GM23338 (cell line): ENCODE data around the gene NDUFB5. TPM values are rescaled to one million over a fixed set of nuclear protein-coding genes. Genes with fewer than 3 reads are reported as not detected.

Experiments
- ATAC-seq: fragments of 200-7000 bp; cut with Tn5 transposase; 3 replicates; pipeline ENCODE4 v1.9.1; 2020
- DNase-seq: peaks from one replicate; pipeline ENCODE4 v3.0.0-alpha.2; 2015; ENCODE audit warnings: low spot score
- H2AFZ ChIP-seq: fragments of 200-600 bp; sonication (generic); 2 replicates; pipeline ENCODE4 v1.8.0; 2016; ENCODE audit warnings: antibody characterized with exemption, mild to moderate bottlenecking, moderate library complexity
- H3F3A ChIP-seq: fragments of 200-600 bp; sonication (generic); replicated peaks from 2 replicates; pipeline ENCODE4 v1.8.0; 2017; ENCODE audit warnings: antibody characterized with exemption, mixed run types, low read depth
- H3K27ac ChIP-seq: fragments of 200-600 bp; sonication (generic); 2 replicates; pipeline ENCODE4 v1.6.1; 2016; ENCODE audit warnings: low read depth
- H3K27me3 ChIP-seq: fragments of 200-600 bp; sonication (generic); 2 replicates; pipeline ENCODE4 v1.8.0; 2016; ENCODE audit warnings: mild to moderate bottlenecking, mixed run types, moderate library complexity; ENCODE audit not compliant: insufficient read depth
- H3K36me3 ChIP-seq: fragments of 200-600 bp; sonication (generic); 2 replicates; pipeline ENCODE4 v1.8.0; 2016; ENCODE audit warnings: mild to moderate bottlenecking; ENCODE audit not compliant: insufficient read depth
- H3K4me1 ChIP-seq: fragments of 200-600 bp; sonication (generic); 2 replicates; pipeline ENCODE4 v1.8.0; 2016; ENCODE audit warnings: mild to moderate bottlenecking, moderate library complexity; ENCODE audit not compliant: insufficient read depth
- H3K4me2 ChIP-seq: fragments of 200-600 bp; sonication (generic); 2 replicates; pipeline ENCODE4 v1.7.1; 2017; ENCODE audit warnings: mixed run types
- H3K4me3 ChIP-seq: fragments of 200-600 bp; sonication (generic); 2 replicates; pipeline ENCODE4 v1.6.1; 2016; ENCODE audit warnings: mixed run types
- H3K79me2 ChIP-seq: fragments of 200-600 bp; sonication (generic); replicated peaks from 2 replicates; pipeline ENCODE4 v1.8.0; 2017; ENCODE audit warnings: mild to moderate bottlenecking; ENCODE audit not compliant: insufficient read depth
- H3K9me2 ChIP-seq: fragments of 200-600 bp; sonication (generic); 2 replicates; pipeline ENCODE4 v1.8.0; 2017; ENCODE audit not compliant: insufficient read depth
- H4K20me1 ChIP-seq: fragments of 200-600 bp; sonication (generic); replicated peaks from 2 replicates; pipeline ENCODE4 v1.8.0; 2017; ENCODE audit warnings: mild to moderate bottlenecking; ENCODE audit not compliant: insufficient read depth
- H3K27ac Mint-ChIP-seq: 2 replicates; pipeline ENCODE4 v1.8.0; 2020; ENCODE audit warnings: inconsistent platforms, mild to moderate bottlenecking, moderate library complexity, mixed read lengths
- H3K27me3 Mint-ChIP-seq: 3 replicates; pipeline ENCODE4 v1.8.0; 2022; ENCODE audit warnings: low read depth, mild to moderate bottlenecking, moderate library complexity, mixed read lengths, inconsistent platforms; ENCODE audit not compliant: insufficient read depth, poor library complexity
- H3K36me3 Mint-ChIP-seq: 3 replicates; pipeline ENCODE4 v1.8.0; 2021; ENCODE audit warnings: low read depth, mild to moderate bottlenecking, inconsistent platforms, moderate library complexity, mixed read lengths
- H3K4me1 Mint-ChIP-seq: 3 replicates; pipeline ENCODE4 v1.8.0; 2020; ENCODE audit warnings: mild to moderate bottlenecking, inconsistent platforms, mixed read lengths
- H3K4me3 Mint-ChIP-seq: 3 replicates; pipeline ENCODE4 v1.8.0; 2021; ENCODE audit warnings: moderate library complexity, mild to moderate bottlenecking, inconsistent platforms, mixed read lengths
- H3K9me3 Mint-ChIP-seq: 3 replicates; pipeline ENCODE4 v1.8.0; 2020; ENCODE audit warnings: moderate library complexity, mild to moderate bottlenecking, inconsistent platforms, mixed read lengths
- CREB1 ChIP-seq: fragments of 250-450 bp; sonication (Bioruptor Pico); IDR thresholded peaks from 2 replicates; pipeline ENCODE4 v1.5.0; 2020; ENCODE audit warnings: low read depth, mild to moderate bottlenecking, moderate library complexity
- CTCF ChIP-seq, 2 experiments: fragments of 200-600 bp in 1 of 2; sonication (generic) in 1 of 2; conservative IDR thresholded peaks; 2 replicates each; pipeline versions ENCODE4 v1.5.1 to v1.6.1; 2016 to 2017; ENCODE audit warnings: antibody characterized with exemption in 2 of 2, low read depth in 2 of 2, mild to moderate bottlenecking in 2 of 2, moderate library complexity in 1 of 2
- ETS1 ChIP-seq: IDR thresholded peaks from 2 replicates; pipeline ENCODE4 v1.6.1; 2016; ENCODE audit warnings: antibody characterized with exemption
- EZH2 ChIP-seq: fragments of 200-600 bp; sonication (generic); IDR thresholded peaks from one replicate; pipeline ENCODE4 v1.8.0; 2017; ENCODE audit warnings: antibody characterized with exemption, mild to moderate bottlenecking, low read depth; ENCODE audit not compliant: unreplicated experiment
- EZH2phosphoT487 ChIP-seq: fragments of 200-600 bp; sonication (generic); IDR thresholded peaks from one replicate; pipeline ENCODE4 v1.8.1; 2018; ENCODE audit warnings: antibody characterized with exemption; ENCODE audit not compliant: unreplicated experiment
- JUNB ChIP-seq: IDR thresholded peaks from one replicate; pipeline ENCODE4 v1.6.1; 2016; ENCODE audit warnings: antibody characterized with exemption; ENCODE audit not compliant: unreplicated experiment
- NANOG ChIP-seq: IDR thresholded peaks from 2 replicates; pipeline ENCODE4 v1.6.1; 2016; ENCODE audit warnings: antibody characterized with exemption, borderline replicate concordance
- POLR2AphosphoS5 ChIP-seq: IDR thresholded peaks from 2 replicates; pipeline ENCODE4 v1.6.1; 2016; ENCODE audit warnings: antibody characterized with exemption, low read depth
- STAT1 ChIP-seq: IDR thresholded peaks from one replicate; pipeline ENCODE4 v1.6.1; 2016; ENCODE audit warnings: antibody characterized with exemption; ENCODE audit not compliant: unreplicated experiment
- ZNF114 ChIP-seq: fragments of 250-450 bp; sonication (Bioruptor Pico); IDR thresholded peaks from 2 replicates; pipeline ENCODE4 v1.5.0; 2020; ENCODE audit warnings: mild to moderate bottlenecking, moderate library complexity
- ZNF331 ChIP-seq: fragments of 250-450 bp; sonication (Bioruptor Pico); IDR thresholded peaks from 2 replicates; pipeline ENCODE4 v1.5.0; 2020; ENCODE audit warnings: low read depth, mild to moderate bottlenecking, moderate library complexity
- ZNF462 ChIP-seq: fragments of 250-450 bp; sonication (Bioruptor Pico); IDR thresholded peaks from 2 replicates; pipeline ENCODE4 v1.5.0; 2020; ENCODE audit warnings: mild to moderate bottlenecking, moderate library complexity
- polyA plus RNA-seq: library from polyadenylated mRNA; unstranded; fragments of >200 nt; fragmentation: Nextera tagmentation; extraction: Ambion mirVana; gene quantifications from 2 replicates; pipeline ENCODE4 v1.2.1, GENCODE V29; 2016
- total RNA-seq: library from RNA; depleted of rRNA; stranded (reverse); fragments of >200 nt; shearing (Covaris generic); gene quantifications from 2 replicates; pipeline ENCODE4 v1.2.3, GENCODE V29; 2014
- TF ChIP-seq, protein P1 (sequence below): IDR thresholded peaks from one replicate; pipeline ENCODE4 v1.6.1; 2018; ENCODE audit warnings: antibody characterized with exemption; ENCODE audit not compliant: unreplicated experiment

Gene NDUFB5
- total and polyA plus RNA-seq, 2 experiments from 2014 or later: 65.4 to 113 TPM

DNA sequence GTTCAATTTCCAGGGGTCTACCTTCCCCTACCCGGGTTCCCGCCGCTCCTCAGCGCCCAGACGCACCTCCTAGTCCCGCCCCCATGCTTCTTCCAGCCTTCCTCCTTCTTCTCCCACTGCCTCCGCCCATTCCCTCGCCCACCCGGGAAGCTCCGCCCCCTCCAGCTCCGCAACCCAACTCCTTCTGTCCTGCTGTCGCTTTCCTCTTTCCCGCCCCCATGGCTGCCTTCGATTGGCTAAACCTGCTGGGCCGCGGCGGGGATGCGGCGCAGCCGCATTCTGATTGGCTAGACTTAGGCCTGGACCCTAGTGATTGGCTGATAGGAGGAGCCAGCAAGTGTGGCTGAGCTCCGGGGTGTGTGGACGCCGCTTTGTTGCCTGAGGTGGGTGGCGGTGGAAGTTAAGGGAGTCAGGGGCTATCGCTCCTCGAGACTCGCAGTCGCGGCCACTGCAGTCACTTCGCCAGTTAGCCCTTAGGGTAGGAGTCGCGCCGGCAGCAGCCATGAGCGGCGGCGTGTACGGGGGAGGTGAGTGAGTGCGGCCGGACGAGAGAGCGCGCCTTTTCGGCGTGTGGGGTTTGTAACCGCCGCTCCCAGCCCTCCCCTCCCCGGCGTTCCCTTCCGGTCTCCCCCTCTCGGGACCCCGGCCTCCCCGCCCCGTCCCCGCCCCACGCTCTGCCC lies 41.9 kb upstream of the NDUFB5 start, which contains the start of gene ACTL6A:
ACTL6A (plus strand) TSS at position 336 of the 680 bp plus-strand sequence; CDS start at position 503, 167 bp downstream.
- H4K20me1 ChIP-seq: peaks cover 40% of the 10 kb centered on the region
- no peak within 1 kb of the TSS; the same call in 1 of the 2 replicates for H3K27ac ChIP-seq
- H3K27me3 ChIP-seq: no peaks in the 10 kb centered on the region
- Mint-ChIP-seq H3K36me3 (no peaks in the 10 kb centered on the region), H3K27me3 (peaks cover 13% of the 10 kb centered on the region), H3K4me1 (peaks cover 5% of the 10 kb centered on the region; the same call in 1 of the 3 replicates), H3K4me3 (peak within 1 kb of the TSS; percentile 99), H3K27ac (peak within 1 kb of the TSS; percentile 99), H3K9me3 (no peaks in the 10 kb centered on the region)
- peak within 1 kb of the TSS; percentile 89 for H3K4me2 ChIP-seq
- no peak for TF ChIP-seq ZNF462
- TF ChIP-seq CTCF (conservative IDR thresholded peaks at IDR 0.05; ENCODE audit: low read depth in 2 of 2): no peak
- peak; percentile 58 for TF ChIP-seq CREB1 (CRISPR knock-in tag)
- TF ChIP-seq, protein P1, sequence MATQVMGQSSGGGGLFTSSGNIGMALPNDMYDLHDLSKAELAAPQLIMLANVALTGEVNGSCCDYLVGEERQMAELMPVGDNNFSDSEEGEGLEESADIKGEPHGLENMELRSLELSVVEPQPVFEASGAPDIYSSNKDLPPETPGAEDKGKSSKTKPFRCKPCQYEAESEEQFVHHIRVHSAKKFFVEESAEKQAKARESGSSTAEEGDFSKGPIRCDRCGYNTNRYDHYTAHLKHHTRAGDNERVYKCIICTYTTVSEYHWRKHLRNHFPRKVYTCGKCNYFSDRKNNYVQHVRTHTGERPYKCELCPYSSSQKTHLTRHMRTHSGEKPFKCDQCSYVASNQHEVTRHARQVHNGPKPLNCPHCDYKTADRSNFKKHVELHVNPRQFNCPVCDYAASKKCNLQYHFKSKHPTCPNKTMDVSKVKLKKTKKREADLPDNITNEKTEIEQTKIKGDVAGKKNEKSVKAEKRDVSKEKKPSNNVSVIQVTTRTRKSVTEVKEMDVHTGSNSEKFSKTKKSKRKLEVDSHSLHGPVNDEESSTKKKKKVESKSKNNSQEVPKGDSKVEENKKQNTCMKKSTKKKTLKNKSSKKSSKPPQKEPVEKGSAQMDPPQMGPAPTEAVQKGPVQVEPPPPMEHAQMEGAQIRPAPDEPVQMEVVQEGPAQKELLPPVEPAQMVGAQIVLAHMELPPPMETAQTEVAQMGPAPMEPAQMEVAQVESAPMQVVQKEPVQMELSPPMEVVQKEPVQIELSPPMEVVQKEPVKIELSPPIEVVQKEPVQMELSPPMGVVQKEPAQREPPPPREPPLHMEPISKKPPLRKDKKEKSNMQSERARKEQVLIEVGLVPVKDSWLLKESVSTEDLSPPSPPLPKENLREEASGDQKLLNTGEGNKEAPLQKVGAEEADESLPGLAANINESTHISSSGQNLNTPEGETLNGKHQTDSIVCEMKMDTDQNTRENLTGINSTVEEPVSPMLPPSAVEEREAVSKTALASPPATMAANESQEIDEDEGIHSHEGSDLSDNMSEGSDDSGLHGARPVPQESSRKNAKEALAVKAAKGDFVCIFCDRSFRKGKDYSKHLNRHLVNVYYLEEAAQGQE: no peak
- no peak for TF ChIP-seq ZNF114
- peak; percentile 97 for TF ChIP-seq POLR2AphosphoS5
- TF ChIP-seq NANOG: no peak
- peak; percentile 69 for TF ChIP-seq ETS1
- TF ChIP-seq EZH2phosphoT487: no peak
- no peak for TF ChIP-seq EZH2
- TF ChIP-seq ZNF331: no peak
- TF ChIP-seq STAT1: no peak
- no peak for TF ChIP-seq JUNB
- peak within 1 kb of the TSS; percentile 87 for H3K4me3 ChIP-seq
- ATAC-seq: peak; percentile 94
- H3K36me3 ChIP-seq: no peaks in the 10 kb centered on the region
- H3K9me2 ChIP-seq: no peaks in the 10 kb centered on the region
- H3K4me1 ChIP-seq: no peaks in the 10 kb centered on the region
- H3K79me2 ChIP-seq: peaks cover 43% of the 10 kb centered on the region
- H2AFZ ChIP-seq: peak within 1 kb of the TSS; percentile 34; the same call in 1 of the 2 replicates
- no peaks in the 10 kb centered on the region for H3F3A ChIP-seq
- peak; percentile 100 for DNase-seq
